CD4-positive, CD25-positive, alpha-beta regulatory T cell (primary cell): Measurements from ENCODE around the gene RPS2. TPM values are rescaled to one million over a fixed set of nuclear protein-coding genes. Genes with fewer than 3 reads are reported as not detected.

Experiments
- ATAC-seq, 2 donors: fragments of 150-1000 bp; cut with Tn5 transposase; one replicate each; pipeline ENCODE4 v1.10.0; 2021; ENCODE audit warnings: low read depth in 2 of 2, moderate number of reproducible peaks in 2 of 2, moderate library complexity in 1 of 2
- DNase-seq, 3 donors: peaks; one replicate each; pipeline versions ENCODE4 v3.0.0 to v3.0.0-alpha.2; 2012 to 2022; ENCODE audit warnings: mixed read lengths in 1 of 3
- H3K27ac ChIP-seq: one replicate; pipeline ENCODE4 v1.7.0; 2013; ENCODE audit warnings: mild to moderate bottlenecking, low read length; ENCODE audit not compliant: insufficient read depth, poor library complexity, severe bottlenecking
- H3K27me3 ChIP-seq: one replicate; pipeline ENCODE4 v1.7.0; 2013; ENCODE audit warnings: low read length; ENCODE audit not compliant: control insufficient read depth, insufficient read depth
- H3K36me3 ChIP-seq: one replicate; pipeline ENCODE4 v1.7.0; 2013; ENCODE audit warnings: mild to moderate bottlenecking, low read length, moderate library complexity; ENCODE audit not compliant: control insufficient read depth, insufficient read depth
- H3K4me1 ChIP-seq: 2 replicates; pipeline ENCODE4 v1.7.0; 2013; ENCODE audit warnings: mild to moderate bottlenecking, low read length; ENCODE audit not compliant: insufficient read depth, control insufficient read depth, poor library complexity, severe bottlenecking
- H3K4me3 ChIP-seq: one replicate; pipeline ENCODE4 v1.7.0; 2013; ENCODE audit warnings: low read depth, mild to moderate bottlenecking, low read length, moderate library complexity
- H3K9me3 ChIP-seq, 2 experiments: 1 replicate in 1 of 2; 2 replicates in 1 of 2; pipeline ENCODE4 v1.7.0; 2013; ENCODE audit warnings: low read length in 2 of 2, mild to moderate bottlenecking in 1 of 2, moderate library complexity in 1 of 2; ENCODE audit not compliant: control insufficient read depth in 2 of 2
- H3K27ac Mint-ChIP-seq, 3 donors: one replicate each; pipeline ENCODE4 v1.8.0; 2020 to 2022; ENCODE audit warnings: mild to moderate bottlenecking in 3 of 3, mixed read lengths in 3 of 3, moderate library complexity in 2 of 3
- H3K27me3 Mint-ChIP-seq: one replicate; pipeline ENCODE4 v1.8.0; 2022; ENCODE audit warnings: mild to moderate bottlenecking, mixed read lengths
- H3K36me3 Mint-ChIP-seq: one replicate; pipeline ENCODE4 v1.8.0; 2020; ENCODE audit warnings: mixed read lengths
- H3K4me1 Mint-ChIP-seq, 4 donors: one replicate each; pipeline ENCODE4 v1.8.0; 2020 to 2022; ENCODE audit warnings: mixed read lengths in 4 of 4, mild to moderate bottlenecking in 1 of 4
- H3K4me3 Mint-ChIP-seq, 4 donors: one replicate each; pipeline ENCODE4 v1.8.0; 2020 to 2022; ENCODE audit warnings: mild to moderate bottlenecking in 4 of 4, mixed read lengths in 4 of 4, moderate library complexity in 3 of 4
- H3K9me3 Mint-ChIP-seq, 7 donors: one replicate each; pipeline ENCODE4 v1.8.0; 2020 to 2022; ENCODE audit warnings: mixed read lengths in 7 of 7, mild to moderate bottlenecking in 3 of 7, moderate library complexity in 2 of 7
- polyA plus RNA-seq, 4 donors: library from polyadenylated mRNA; unstranded; fragments of 300-500 nt; fragmentation: Illumina TruSeq; gene quantifications; one replicate each; pipeline ENCODE4 v1.2.3, GENCODE V29; 2021
- total RNA-seq: library from RNA; stranded (reverse); gene quantifications from one replicate; pipeline ENCODE4 v1.2.3, GENCODE V29; 2022

The RPS2 gene
- total and polyA plus RNA-seq, 5 donors from 2014 or later, result 2,223 to 6,441 (median 4,859) TPM

GRCh38 chr16:2002406-2003230 lies 38.0 kb upstream of the RPS2 start:
- Histone ChIP-seq H3K27ac (no peak overlapping the region), H3K9me3 (no peaks in the 10 kb centered on the region), H3K36me3 (peaks cover 23% of the 10 kb centered on the region), H3K27me3 (no peaks in the 10 kb centered on the region), H3K4me3 (no peak overlapping the region), H3K4me1 (peaks cover 21% of the 10 kb centered on the region)
- ATAC-seq (no peak), DNase-seq (no peak)
- peaks cover 5% of the 10 kb centered on the region for H3K36me3 Mint-ChIP-seq
- no peak overlapping the region for H3K4me3 Mint-ChIP-seq
- H3K4me1 Mint-ChIP-seq, result peaks cover 0 to 26% (median 7%) of the 10 kb centered on the region in 4 donors
- no peaks in the 10 kb centered on the region for H3K27me3 Mint-ChIP-seq
- no peak overlapping the region for H3K27ac Mint-ChIP-seq
- H3K9me3 Mint-ChIP-seq, result no peaks in the 10 kb centered on the region

- H3K27me3 Mint-ChIP-seq, result no peaks in the 10 kb centered on the region
- H3K27me3 ChIP-seq, result no peaks in the 10 kb centered on the region
- H3K36me3 ChIP-seq, result peaks cover 23% of the 10 kb centered on the region
- peaks cover 9% of the 10 kb centered on the region for H3K36me3 Mint-ChIP-seq
- H3K9me3 ChIP-seq, result no peaks in the 10 kb centered on the region
- ATAC-seq (no peak), DNase-seq (no peak)
- H3K27ac ChIP-seq, result no peak overlapping the region
- H3K4me1 ChIP-seq, result peaks cover 13% of the 10 kb centered on the region
- no peak overlapping the region for H3K4me3 ChIP-seq
- no peak overlapping the region for H3K4me3 Mint-ChIP-seq
- H3K9me3 Mint-ChIP-seq, result no peaks in the 10 kb centered on the region
- H3K4me1 Mint-ChIP-seq, result peaks cover 0 to 19% (median 7%) of the 10 kb centered on the region in 4 donors
- no peak overlapping the region for H3K27ac Mint-ChIP-seq
Measured at GRCh38 chr16:2001456-2002355, 37.1 kb upstream of the RPS2 start.

DNA sequence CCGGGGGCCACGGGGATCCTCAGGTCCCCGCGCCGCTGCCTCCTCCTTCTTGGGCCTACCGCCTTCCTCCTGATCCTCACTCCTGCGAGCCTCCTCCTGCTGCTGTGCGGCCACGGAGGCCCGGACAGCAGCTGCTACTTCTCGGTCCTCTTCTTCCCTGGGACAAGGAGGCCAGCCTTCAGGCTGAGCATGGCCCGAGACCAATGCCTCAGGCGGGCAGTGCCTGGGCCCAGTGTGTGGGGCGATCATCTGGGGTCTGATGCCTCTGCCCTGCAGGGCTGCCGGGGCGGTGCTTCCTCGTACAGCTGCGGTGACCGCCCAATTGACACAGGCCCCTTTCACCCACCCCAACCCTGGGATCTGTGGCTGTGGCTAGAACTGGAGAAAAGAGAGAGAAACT lies 36.4 kb upstream of the RPS2 start:
- Mint-ChIP-seq H3K9me3 (no peaks in the 10 kb centered on the region), H3K4me1 (peaks cover 0 to 13% (median 4%) of the 10 kb centered on the region in 4 donors), H3K27ac (no peak overlapping the region), H3K36me3 (peaks cover 9% of the 10 kb centered on the region), H3K27me3 (no peaks in the 10 kb centered on the region), H3K4me3 (no peak overlapping the region)
- ATAC-seq (no peak), DNase-seq (no peak)
- H3K9me3 ChIP-seq, result no peaks in the 10 kb centered on the region
- H3K4me3 ChIP-seq, result no peak overlapping the region
- no peaks in the 10 kb centered on the region for H3K27me3 ChIP-seq
- no peak overlapping the region for H3K27ac ChIP-seq
- H3K36me3 ChIP-seq, result peaks cover 23% of the 10 kb centered on the region
- H3K4me1 ChIP-seq, result peaks cover 13% of the 10 kb centered on the region

DNA sequence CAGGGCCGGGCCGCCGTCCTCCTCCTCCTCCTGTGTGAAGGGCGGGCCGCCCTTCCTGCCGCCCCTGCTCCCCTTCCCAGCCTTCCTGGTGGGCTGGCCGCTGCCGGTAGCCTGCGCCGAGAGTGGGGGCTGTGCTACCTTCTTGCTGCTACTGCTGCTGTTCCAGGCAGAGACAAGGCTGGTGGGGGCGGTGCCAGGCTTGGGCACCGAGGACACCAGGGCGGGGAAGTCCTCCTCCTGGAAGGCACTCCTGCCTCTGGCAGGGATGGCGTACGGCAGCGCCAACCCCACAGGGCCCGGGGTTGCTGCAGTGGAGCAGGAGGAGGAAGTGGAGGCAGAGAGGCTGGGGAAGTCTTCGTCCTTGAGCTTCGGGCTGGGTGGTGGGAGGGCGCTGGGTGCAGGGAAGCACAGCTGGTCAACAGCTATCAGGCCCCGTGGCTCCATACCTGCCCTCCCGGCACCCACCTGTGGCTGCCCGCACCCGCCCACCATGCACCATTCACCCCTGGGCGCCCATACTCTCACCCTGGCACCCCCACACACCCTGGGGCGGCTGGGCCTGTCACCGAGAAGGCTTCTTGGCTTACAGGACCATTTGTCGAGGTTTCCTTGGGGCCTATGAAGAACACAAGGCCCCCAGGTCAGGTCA lies 35.4 kb upstream of the RPS2 start:
- H3K27me3 ChIP-seq, result no peaks in the 10 kb centered on the region
- H3K4me1 ChIP-seq, result peaks cover 9% of the 10 kb centered on the region
- ATAC-seq (no peak), DNase-seq (no peak)
- Mint-ChIP-seq H3K9me3 (no peaks in the 10 kb centered on the region), H3K36me3 (peaks cover 9% of the 10 kb centered on the region), H3K27ac (no peak overlapping the region), H3K27me3 (no peaks in the 10 kb centered on the region), H3K4me1 (peaks cover 0 to 10% (median under 1%) of the 10 kb centered on the region in 4 donors), H3K4me3 (no peak overlapping the region)
- H3K4me3 ChIP-seq, result no peak overlapping the region
- H3K36me3 ChIP-seq, result peaks cover 23% of the 10 kb centered on the region
- no peak overlapping the region for H3K27ac ChIP-seq
- H3K9me3 ChIP-seq, result no peaks in the 10 kb centered on the region

- no peaks in the 10 kb centered on the region for H3K9me3 Mint-ChIP-seq
- no peak overlapping the region for H3K4me3 Mint-ChIP-seq
- Histone ChIP-seq H3K36me3 (peaks cover 23% of the 10 kb centered on the region), H3K27me3 (no peaks in the 10 kb centered on the region), H3K9me3 (no peaks in the 10 kb centered on the region), H3K27ac (no peak overlapping the region), H3K4me1 (peaks cover 5% of the 10 kb centered on the region), H3K4me3 (no peak overlapping the region)
- no peak overlapping the region for H3K27ac Mint-ChIP-seq
- DNase-seq (no peak), ATAC-seq (no peak)
- H3K27me3 Mint-ChIP-seq, result no peaks in the 10 kb centered on the region
- peaks cover 0 to 5% (median under 1%) of the 10 kb centered on the region in 4 donors for H3K4me1 Mint-ChIP-seq
- peaks cover 9% of the 10 kb centered on the region for H3K36me3 Mint-ChIP-seq
Measured at GRCh38 chr16:1998852-1999801, 34.5 kb upstream of the RPS2 start.

DNA sequence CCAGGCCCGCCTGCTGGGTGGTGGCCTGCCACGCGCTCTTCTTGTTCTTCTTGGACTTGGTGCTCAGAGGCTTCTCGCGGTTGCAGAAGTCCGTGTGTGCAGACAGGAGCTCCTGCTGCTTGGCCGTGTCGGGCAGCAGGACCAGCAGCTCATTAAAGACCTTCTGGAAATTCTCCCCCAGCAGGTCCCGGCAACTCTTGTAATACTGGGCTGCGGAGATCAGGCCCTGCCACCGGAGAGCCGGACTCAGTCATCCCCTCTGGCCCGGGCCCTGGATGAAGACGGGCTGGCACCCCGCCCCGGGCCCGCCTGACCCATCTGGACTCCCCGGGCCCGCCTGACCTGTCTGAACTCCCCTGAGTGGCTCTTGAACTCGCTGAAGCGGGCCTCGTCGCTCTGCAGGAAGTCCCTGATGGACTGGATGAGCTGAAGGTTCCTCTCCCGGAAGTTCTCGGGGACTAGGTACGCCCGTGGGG lies 33.8 kb upstream of the RPS2 start:
- no peak overlapping the region for H3K4me3 ChIP-seq
- ATAC-seq, result no peak
- H3K27ac ChIP-seq, result no peak overlapping the region
- peaks cover 0 to 6% (median under 1%) of the 10 kb centered on the region in 4 donors for H3K4me1 Mint-ChIP-seq
- no peak overlapping the region for H3K4me3 Mint-ChIP-seq
- peaks cover 23% of the 10 kb centered on the region for H3K36me3 ChIP-seq
- H3K27me3 ChIP-seq, result no peaks in the 10 kb centered on the region
- H3K36me3 Mint-ChIP-seq, result peaks cover 9% of the 10 kb centered on the region
- no peaks in the 10 kb centered on the region for H3K4me1 ChIP-seq
- peaks cover 5% of the 10 kb centered on the region for H3K27me3 Mint-ChIP-seq
- peak overlapping the region in 1 of 3 donors; percentile 9 for H3K27ac Mint-ChIP-seq
- H3K9me3 Mint-ChIP-seq, result no peaks in the 10 kb centered on the region
- DNase-seq, result no peak
- no peaks in the 10 kb centered on the region for H3K9me3 ChIP-seq
